OCI-LY3 (cell line): ENCODE data around the gene FAM156A.
"Not testable (repeated sequence)": the region's sequence is repeated elsewhere in the genome, so short reads cannot be mapped to it uniquely, and the experiment has no call there.

ENCODE experiments used
- EZH2phosphoT487 ChIP-seq: fragments of 200-600 bp; shearing (Covaris generic); IDR thresholded peaks from 2 replicates; pipeline ENCODE4 v1.6.1; 2018; ENCODE audit warnings: antibody characterized with exemption, mixed run types, low read depth
- TF ChIP-seq, protein P1 (sequence below): fragments of 200-600, 300-600 bp; sonication (generic); IDR thresholded peaks from 2 replicates; pipeline ENCODE4 v1.5.1; 2014; ENCODE audit warnings: antibody characterized with exemption, low read length, low read depth

DNA sequence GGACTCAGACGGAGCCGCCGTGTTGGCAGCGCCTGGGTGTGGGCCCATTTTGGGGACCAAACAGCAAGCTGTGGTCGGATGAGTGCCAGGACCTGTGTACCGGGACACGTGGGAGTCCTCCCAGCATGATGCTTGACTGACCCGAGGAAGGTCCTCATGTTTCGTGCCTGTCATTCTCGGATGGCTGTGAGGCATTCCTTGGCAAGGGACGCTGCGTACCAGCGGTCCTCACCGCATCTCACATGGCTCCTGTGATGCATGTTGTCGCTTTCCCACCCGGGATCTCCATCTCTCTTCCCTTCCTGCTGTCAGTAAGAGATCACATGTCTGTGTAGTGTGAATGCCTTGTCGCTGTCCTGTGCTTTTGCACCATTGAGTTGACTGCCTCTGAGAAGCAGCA lies 50.4 kb downstream of the FAM156A start:
- TF ChIP-seq, protein P1, sequence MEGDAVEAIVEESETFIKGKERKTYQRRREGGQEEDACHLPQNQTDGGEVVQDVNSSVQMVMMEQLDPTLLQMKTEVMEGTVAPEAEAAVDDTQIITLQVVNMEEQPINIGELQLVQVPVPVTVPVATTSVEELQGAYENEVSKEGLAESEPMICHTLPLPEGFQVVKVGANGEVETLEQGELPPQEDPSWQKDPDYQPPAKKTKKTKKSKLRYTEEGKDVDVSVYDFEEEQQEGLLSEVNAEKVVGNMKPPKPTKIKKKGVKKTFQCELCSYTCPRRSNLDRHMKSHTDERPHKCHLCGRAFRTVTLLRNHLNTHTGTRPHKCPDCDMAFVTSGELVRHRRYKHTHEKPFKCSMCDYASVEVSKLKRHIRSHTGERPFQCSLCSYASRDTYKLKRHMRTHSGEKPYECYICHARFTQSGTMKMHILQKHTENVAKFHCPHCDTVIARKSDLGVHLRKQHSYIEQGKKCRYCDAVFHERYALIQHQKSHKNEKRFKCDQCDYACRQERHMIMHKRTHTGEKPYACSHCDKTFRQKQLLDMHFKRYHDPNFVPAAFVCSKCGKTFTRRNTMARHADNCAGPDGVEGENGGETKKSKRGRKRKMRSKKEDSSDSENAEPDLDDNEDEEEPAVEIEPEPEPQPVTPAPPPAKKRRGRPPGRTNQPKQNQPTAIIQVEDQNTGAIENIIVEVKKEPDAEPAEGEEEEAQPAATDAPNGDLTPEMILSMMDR: not testable (repeated sequence)
- TF ChIP-seq EZH2phosphoT487: not testable (repeated sequence)
